HEK293 (cell line): ENCODE data around the gene MTCP1.
A peak's percentile ranks its signal among the peaks of the same experiment; 100 is the strongest.

Experiments used
- CTCF ChIA-PET: fragments of 350-600 bp; formaldehyde crosslinking; extraction: SDS; loops from one replicate; lab custom pipeline; 2021; ENCODE audit warnings: antibody characterized with exemption; lab: Yijun Ruan, JAX
- POLR2A ChIA-PET: fragments of 300-600 bp; formaldehyde crosslinking; extraction: SDS; loops from one replicate; lab custom pipeline; 2020; ENCODE audit warnings: antibody characterized with exemption, inconsistent platforms; lab: Yijun Ruan, JAX
- H3K27ac ChIP-seq: fragments of 200-500 bp; sonication (Bioruptor generic); 2 replicates; pipeline ENCODE4 v1.5.1; 2014; ENCODE audit warnings: low read depth, low read length, control low read depth, inconsistent platforms; ENCODE audit errors: extremely low read depth
- H3K36me3 ChIP-seq, 2 experiments: fragments of 200-500 bp in 1 of 2; sonication (Bioruptor generic) in 1 of 2; 1 replicate in 1 of 2; 2 replicates in 1 of 2; pipeline ENCODE4 v1.5.1; 2014 to 2017; ENCODE audit warnings: inconsistent platforms in 2 of 2, low read length in 2 of 2; ENCODE audit not compliant: control insufficient read depth in 2 of 2, insufficient read depth in 1 of 2
- H3K4me1 ChIP-seq: fragments of 200-500 bp; sonication (Bioruptor generic); 2 replicates; pipeline ENCODE4 v1.5.1; 2014; ENCODE audit warnings: mild to moderate bottlenecking, low read length, inconsistent platforms; ENCODE audit not compliant: control insufficient read depth, insufficient read depth
- H3K4me3 ChIP-seq: 2 replicates; pipeline ENCODE4 v1.5.1; 2011; ENCODE audit warnings: low read depth, mild to moderate bottlenecking, control low read depth, low read length, moderate library complexity
- H3K9me3 ChIP-seq: fragments of 200-500 bp; sonication (Bioruptor generic); 2 replicates; pipeline ENCODE4 v1.5.1; 2014; ENCODE audit warnings: low read depth, low read length, inconsistent platforms; ENCODE audit not compliant: control insufficient read depth, insufficient read depth
- EGR2 ChIP-seq: fragments of 450-650 bp; formaldehyde crosslinking; IDR thresholded peaks from 2 replicates; pipeline ENCODE4 v1.5.1; 2016; ENCODE audit warnings: low read depth, missing biosample characterization, missing genetic modification characterization
- HOXC10 ChIP-seq: sonication (generic); formaldehyde crosslinking; IDR thresholded peaks from 2 replicates; pipeline ENCODE4 v1.8.1; 2023; ENCODE audit warnings: mild to moderate bottlenecking, missing genetic modification reagents
- IKZF3 ChIP-seq: fragments of 450-650 bp; IDR thresholded peaks from 2 replicates; pipeline ENCODE4 v1.5.0; 2018; ENCODE audit warnings: missing biosample characterization, mild to moderate bottlenecking, missing genetic modification characterization, moderate library complexity
- KLF17 ChIP-seq: fragments of 450-650 bp; formaldehyde crosslinking; IDR thresholded peaks from 2 replicates; pipeline ENCODE4 v1.5.1; 2016; ENCODE audit warnings: missing biosample characterization, missing genetic modification characterization
- KLF9 ChIP-seq: fragments of 450-650 bp; formaldehyde crosslinking; IDR thresholded peaks from 2 replicates; pipeline ENCODE4 v1.5.1; 2016; ENCODE audit warnings: missing biosample characterization, missing genetic modification characterization, low read depth
- OSR2 ChIP-seq: fragments of 450-650 bp; formaldehyde crosslinking; IDR thresholded peaks from 2 replicates; pipeline ENCODE4 v1.5.1; 2016; ENCODE audit warnings: missing biosample characterization, missing genetic modification characterization
- ZNF10 ChIP-seq: fragments of 450-650 bp; formaldehyde crosslinking; IDR thresholded peaks from 2 replicates; pipeline ENCODE4 v1.5.1; 2017; ENCODE audit warnings: missing biosample characterization, missing genetic modification characterization
- ZNF184 ChIP-seq: fragments of 450-650 bp; IDR thresholded peaks from 2 replicates; pipeline ENCODE4 v1.5.1; 2018; ENCODE audit warnings: missing biosample characterization, mild to moderate bottlenecking, missing genetic modification characterization
- ZNF280D ChIP-seq: fragments of 450-650 bp; formaldehyde crosslinking; IDR thresholded peaks from 2 replicates; pipeline ENCODE4 v1.5.1; 2016; ENCODE audit warnings: missing biosample characterization, missing genetic modification characterization
- ZNF394 ChIP-seq: fragments of 450-650 bp; formaldehyde crosslinking; IDR thresholded peaks from 2 replicates; pipeline ENCODE4 v1.5.1; 2016; ENCODE audit warnings: missing biosample characterization, missing genetic modification characterization, mild to moderate bottlenecking, moderate library complexity, borderline replicate concordance
- ZNF580 ChIP-seq: fragments of 450-650 bp; formaldehyde crosslinking; IDR thresholded peaks from 2 replicates; pipeline ENCODE4 v1.5.1; 2016; ENCODE audit warnings: missing biosample characterization, missing genetic modification characterization
- ZNF596 ChIP-seq: fragments of 450-650 bp; IDR thresholded peaks from 2 replicates; pipeline ENCODE4 v1.5.0; 2018; ENCODE audit warnings: missing biosample characterization, mild to moderate bottlenecking, missing genetic modification characterization, moderate library complexity
- ZNF626 ChIP-seq: fragments of 450-650 bp; sonication (Bioruptor Pico); formaldehyde crosslinking; IDR thresholded peaks from 2 replicates; pipeline ENCODE4 v1.5.1; 2018; ENCODE audit warnings: missing biosample characterization, missing genetic modification characterization, inconsistent platforms
- ZNF670 ChIP-seq: fragments of 450-650 bp; formaldehyde crosslinking; IDR thresholded peaks from 2 replicates; pipeline ENCODE4 v1.5.1; 2016; ENCODE audit warnings: missing biosample characterization, missing genetic modification characterization, low read depth
- ZNF843 ChIP-seq: fragments of 450-650 bp; formaldehyde crosslinking; IDR thresholded peaks from 2 replicates; pipeline ENCODE4 v1.5.1; 2016; ENCODE audit warnings: missing biosample characterization, missing genetic modification characterization
- ZSCAN23 ChIP-seq: fragments of 450-650 bp; formaldehyde crosslinking; IDR thresholded peaks from 2 replicates; pipeline ENCODE4 v1.5.1; 2016; ENCODE audit warnings: missing biosample characterization, missing genetic modification characterization
- ZSCAN4 ChIP-seq: fragments of 450-650 bp; formaldehyde crosslinking; IDR thresholded peaks from 2 replicates; pipeline ENCODE4 v1.5.1; 2017; ENCODE audit warnings: missing biosample characterization, missing genetic modification characterization
- TF ChIP-seq, protein P1 (sequence below): fragments of 450-650 bp; formaldehyde crosslinking; IDR thresholded peaks from 2 replicates; pipeline ENCODE4 v1.5.1; 2016; ENCODE audit warnings: missing biosample characterization, missing genetic modification characterization
- TF ChIP-seq, protein P2 (sequence below): fragments of 450-650 bp; formaldehyde crosslinking; IDR thresholded peaks from 2 replicates; pipeline ENCODE4 v1.5.1; 2017; ENCODE audit warnings: missing biosample characterization, missing genetic modification characterization

MTCP1 gene

GRCh38 chrX:155026420-155026726, 44.6 kb downstream of the MTCP1 start:
- Histone ChIP-seq H3K36me3 (no peaks in the 10 kb centered on the region; a peak in 1 of 3 replicates), H3K4me1 (peaks cover 2% of the 10 kb centered on the region; the same call in 1 of the 2 replicates), H3K27ac (peak overlapping the region; percentile 99), H3K9me3 (no peaks in the 10 kb centered on the region), H3K4me3 (peak overlapping the region; percentile 72)
- ChIA-PET POLR2A (interaction anchor here (0.8 to 1.4 kb wide), 9 partner anchors 8 to 46 kb away, joined by 3 to 5 read pairs (median 3); partner anchors contain the start of genes BRCC3, CMC4 and MTCP1), CTCF (interaction anchor here (1.7 kb wide), 1 partner anchor 31 kb away, joined by 4 read pairs; no protein-coding TSS in a partner anchor)
- no peak for TF ChIP-seq ZNF843 (tag by site-specific recombination)
- TF ChIP-seq ZNF184 (tag by site-specific recombination), result peak; percentile 56; the same call in 1 of the 2 replicates
- TF ChIP-seq, protein P1, sequence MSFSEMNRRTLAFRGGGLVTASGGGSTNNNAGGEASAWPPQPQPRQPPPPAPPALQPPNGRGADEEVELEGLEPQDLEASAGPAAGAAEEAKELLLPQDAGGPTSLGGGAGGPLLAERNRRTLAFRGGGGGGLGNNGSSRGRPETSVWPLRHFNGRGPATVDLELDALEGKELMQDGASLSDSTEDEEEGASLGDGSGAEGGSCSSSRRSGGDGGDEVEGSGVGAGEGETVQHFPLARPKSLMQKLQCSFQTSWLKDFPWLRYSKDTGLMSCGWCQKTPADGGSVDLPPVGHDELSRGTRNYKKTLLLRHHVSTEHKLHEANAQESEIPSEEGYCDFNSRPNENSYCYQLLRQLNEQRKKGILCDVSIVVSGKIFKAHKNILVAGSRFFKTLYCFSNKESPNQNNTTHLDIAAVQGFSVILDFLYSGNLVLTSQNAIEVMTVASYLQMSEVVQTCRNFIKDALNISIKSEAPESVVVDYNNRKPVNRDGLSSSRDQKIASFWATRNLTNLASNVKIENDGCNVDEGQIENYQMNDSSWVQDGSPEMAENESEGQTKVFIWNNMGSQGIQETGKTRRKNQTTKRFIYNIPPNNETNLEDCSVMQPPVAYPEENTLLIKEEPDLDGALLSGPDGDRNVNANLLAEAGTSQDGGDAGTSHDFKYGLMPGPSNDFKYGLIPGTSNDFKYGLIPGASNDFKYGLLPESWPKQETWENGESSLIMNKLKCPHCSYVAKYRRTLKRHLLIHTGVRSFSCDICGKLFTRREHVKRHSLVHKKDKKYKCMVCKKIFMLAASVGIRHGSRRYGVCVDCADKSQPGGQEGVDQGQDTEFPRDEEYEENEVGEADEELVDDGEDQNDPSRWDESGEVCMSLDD, result peak; percentile 48; the same call in 1 of the 2 replicates
- peak; percentile 71; the same call in 1 of the 2 replicates for TF ChIP-seq ZNF10 (tag by site-specific recombination)
- no peak for TF ChIP-seq ZSCAN23 (tag by site-specific recombination)
- peak; percentile 84 for TF ChIP-seq ZNF596 (tag by site-specific recombination)
- TF ChIP-seq, protein P2, sequence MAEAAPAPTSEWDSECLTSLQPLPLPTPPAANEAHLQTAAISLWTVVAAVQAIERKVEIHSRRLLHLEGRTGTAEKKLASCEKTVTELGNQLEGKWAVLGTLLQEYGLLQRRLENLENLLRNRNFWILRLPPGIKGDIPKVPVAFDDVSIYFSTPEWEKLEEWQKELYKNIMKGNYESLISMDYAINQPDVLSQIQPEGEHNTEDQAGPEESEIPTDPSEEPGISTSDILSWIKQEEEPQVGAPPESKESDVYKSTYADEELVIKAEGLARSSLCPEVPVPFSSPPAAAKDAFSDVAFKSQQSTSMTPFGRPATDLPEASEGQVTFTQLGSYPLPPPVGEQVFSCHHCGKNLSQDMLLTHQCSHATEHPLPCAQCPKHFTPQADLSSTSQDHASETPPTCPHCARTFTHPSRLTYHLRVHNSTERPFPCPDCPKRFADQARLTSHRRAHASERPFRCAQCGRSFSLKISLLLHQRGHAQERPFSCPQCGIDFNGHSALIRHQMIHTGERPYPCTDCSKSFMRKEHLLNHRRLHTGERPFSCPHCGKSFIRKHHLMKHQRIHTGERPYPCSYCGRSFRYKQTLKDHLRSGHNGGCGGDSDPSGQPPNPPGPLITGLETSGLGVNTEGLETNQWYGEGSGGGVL (tag by site-specific recombination), result peak; percentile 100
- peak; percentile 65; the same call in 1 of the 2 replicates for TF ChIP-seq EGR2 (tag by site-specific recombination)

GRCh38 chrX:155023907-155024833, 46.8 kb downstream of the MTCP1 start:
- ChIA-PET CTCF (interaction anchor here (0.6 kb wide), 1 partner anchor 191 kb away, joined by 5 read pairs; no protein-coding TSS in a partner anchor), POLR2A (no interaction called here)
- TF ChIP-seq ZNF580 (tag by site-specific recombination) (0 out of 2 replicates have a peak, but pooled peaks have one; percentile 14), ZNF626 (no peak)
- Histone ChIP-seq H3K9me3 (no peaks in the 10 kb centered on the region), H3K4me3 (no peak overlapping the region), H3K27ac (no peak overlapping the region), H3K4me1 (peaks cover 2% of the 10 kb centered on the region; the same call in 1 of the 2 replicates), H3K36me3 (no peaks in the 10 kb centered on the region)

GRCh38 chrX:155022585-155022984, 48.4 kb downstream of the MTCP1 start, which contains the start of gene F8:
Gene F8 (minus strand): TSS chrX:155022723. CDS start chrX:155022552, 171 bp downstream.
- no peak within 1 kb of the TSS for H3K27ac ChIP-seq
- POLR2A ChIA-PET, result no interaction called here
- no peaks in the 10 kb centered on the region; the same call in 1 of the 2 replicates for H3K4me1 ChIP-seq
- CTCF ChIA-PET, result interaction anchor here (0.6 to 0.7 kb wide), 2 partner anchors 8 to 513 kb away, joined by 3 to 4 read pairs; no protein-coding TSS in a partner anchor
- no peaks in the 10 kb centered on the region for H3K36me3 ChIP-seq
- no peak within 1 kb of the TSS for H3K4me3 ChIP-seq
- H3K9me3 ChIP-seq, result no peaks in the 10 kb centered on the region
- TF ChIP-seq HOXC10 (CRISPR knock-in tag) (no peak), ZNF670 (no peak), KLF9 (tag by site-specific recombination) (no peak), KLF17 (tag by site-specific recombination) (no peak), ZSCAN4 (tag by site-specific recombination) (no peak), ZNF394 (no peak), IKZF3 (tag by site-specific recombination) (no peak), OSR2 (tag by site-specific recombination) (no peak), ZNF280D (tag by site-specific recombination) (no peak)
